T-cell (primary cell): ENCODE results near the gene MTHFD2L. TPM values are rescaled to one million over a fixed set of nuclear protein-coding genes. Genes with fewer than 3 reads are reported as not detected.

Experiments
- ATAC-seq, 4 experiments: fragments of 200-7000 bp in 3 of 4; fragments of 150-1000 bp in 1 of 4; cut with Tn5 transposase; replicated peaks in 1 of 4; 1 replicate in 3 of 4; 2 replicates in 1 of 4; pipeline ENCODE4 v1.10.0; 2021; ENCODE audit warnings: moderate library complexity in 3 of 4, mild to moderate bottlenecking in 2 of 4, moderate number of reproducible peaks in 1 of 4
- CTCF ChIA-PET, 2 donors: fragments of 300-600 bp; sonication (Branson Sonifier 250); formaldehyde crosslinking; loops; one replicate each; lab custom pipeline; 2022; ENCODE audit warnings: antibody characterized with exemption in 2 of 2; lab: Charles Lee
- POLR2A ChIA-PET, 2 donors: fragments of 300-600 bp; sonication (Branson Sonifier 250); formaldehyde crosslinking; loops; one replicate each; lab custom pipeline; 2022; ENCODE audit warnings: antibody characterized with exemption in 2 of 2; lab: Charles Lee
- DNase-seq, 35 experiments: peaks; one replicate each; pipeline versions ENCODE4 v3.0.0 to v3.0.0-alpha.2; 2013 to 2023
- H3K27ac ChIP-seq: one replicate; pipeline ENCODE4 v1.5.1; 2013; ENCODE audit warnings: low read length
- H3K27me3 ChIP-seq, 2 experiments: replicated peaks in 1 of 2; 1 replicate in 1 of 2; 2 replicates in 1 of 2; pipeline versions ENCODE4 v1.6.1 to v1.7.0; 2013; ENCODE audit warnings: low read length in 1 of 2, mixed read lengths in 1 of 2; ENCODE audit not compliant: control insufficient read depth in 2 of 2, insufficient read depth in 2 of 2; ENCODE audit errors: extremely low read depth in 1 of 2
- H3K36me3 ChIP-seq, 2 donors: 1 replicate in 1 of 2; 2 replicates in 1 of 2; pipeline versions ENCODE4 v1.6.1 to v1.7.0; 2013; ENCODE audit warnings: low read length in 1 of 2; ENCODE audit not compliant: control insufficient read depth in 2 of 2, insufficient read depth in 1 of 2; ENCODE audit errors: extremely low read depth in 1 of 2
- H3K4me1 ChIP-seq, 2 experiments: 1 replicate in 1 of 2; 2 replicates in 1 of 2; pipeline versions ENCODE4 v1.6.1 to v1.7.0; 2013; ENCODE audit warnings: low read length in 2 of 2, mixed read lengths in 1 of 2; ENCODE audit not compliant: insufficient read depth in 2 of 2, control insufficient read depth in 1 of 2; ENCODE audit errors: extremely low read depth in 1 of 2
- H3K4me3 ChIP-seq, 2 donors: 1 replicate in 1 of 2; 2 replicates in 1 of 2; pipeline versions ENCODE4 v1.5.1 to v1.7.0; 2013; ENCODE audit warnings: mild to moderate bottlenecking in 2 of 2, low read length in 1 of 2, moderate library complexity in 1 of 2; ENCODE audit not compliant: control insufficient read depth in 1 of 2; ENCODE audit errors: extremely low read depth in 1 of 2
- H3K9me3 ChIP-seq: 2 replicates; pipeline ENCODE4 v1.7.0; 2013
- H3K27ac Mint-ChIP-seq, 2 donors: one replicate each; pipeline ENCODE4 v1.8.0; 2020 to 2021; ENCODE audit warnings: mild to moderate bottlenecking in 2 of 2, mixed read lengths in 2 of 2
- H3K27me3 Mint-ChIP-seq, 2 donors: one replicate each; pipeline ENCODE4 v1.8.0; 2021 to 2022; ENCODE audit warnings: mixed read lengths in 2 of 2
- H3K36me3 Mint-ChIP-seq: one replicate; pipeline ENCODE4 v1.8.0; 2021; ENCODE audit warnings: mixed read lengths
- H3K4me1 Mint-ChIP-seq, 3 donors: one replicate each; pipeline ENCODE4 v1.8.0; 2020 to 2022; ENCODE audit warnings: mixed read lengths in 3 of 3, mild to moderate bottlenecking in 1 of 3
- H3K4me3 Mint-ChIP-seq, 3 donors: one replicate each; pipeline ENCODE4 v1.8.0; 2020 to 2022; ENCODE audit warnings: mild to moderate bottlenecking in 3 of 3, mixed read lengths in 3 of 3, moderate library complexity in 3 of 3
- H3K9me3 Mint-ChIP-seq, 3 donors: one replicate each; pipeline ENCODE4 v1.8.0; 2020 to 2022; ENCODE audit warnings: mixed read lengths in 3 of 3
- WGBS: methylation state at CpG from one replicate; pipeline ENCODE4 v1.1.5; 2013; ENCODE audit warnings: missing lambda C conversion rate; ENCODE audit not compliant: insufficient coverage; 5-methylcytosine and 5-hydroxymethylcytosine counted together
- total RNA-seq, 35 experiments: library from RNA in 6 of 35; stranded (reverse) in 6 of 35; fragments of 120-200 nt in 1 of 35; gene quantifications; one replicate each; pipeline versions ENCODE4 v1.2.1 to v1.2.4 and lab custom pipeline; 2013 to 2026

MTHFD2L gene
- total RNA-seq, 5 donors from 2014 or later (not counting 1 experiment from before 2014, with no cell fraction given) = 7.2 to 9.8 (median 7.9) TPM

GRCh38 chr4:74190919-74191397, 33.0 kb downstream of the MTHFD2L start:
- Histone ChIP-seq H3K4me3 (no peak overlapping the region), H3K27ac (no peak overlapping the region), H3K27me3 (no peaks in the 10 kb centered on the region), H3K9me3 (no peaks in the 10 kb centered on the region), H3K4me1 (no peaks in the 10 kb centered on the region), H3K36me3 (no peaks in the 10 kb centered on the region)
- Mint-ChIP-seq H3K4me1 (no peaks in the 10 kb centered on the region), H3K9me3 (no peaks in the 10 kb centered on the region), H3K4me3 (no peak overlapping the region), H3K36me3 (no peaks in the 10 kb centered on the region), H3K27ac (no peak overlapping the region), H3K27me3 (no peaks in the 10 kb centered on the region)
- CTCF ChIA-PET = interaction anchor here in 1 of 2 donors (2.2 kb wide), 1 partner anchor 38 kb away, joined by 7 read pairs; no protein-coding TSS in a partner anchor
- POLR2A ChIA-PET = no interaction called here
- no peak for DNase-seq
- no peak for ATAC-seq
- WGBS = 100% methylated on average over 1 of the region's 4 CpGs

- POLR2A ChIA-PET = interaction anchor here in 1 of 2 donors (0.6 kb wide), 1 partner anchor 414 kb away, joined by 5 read pairs; no protein-coding TSS in a partner anchor
- Mint-ChIP-seq H3K27ac (no peak overlapping the region), H3K36me3 (peaks cover 5% of the 10 kb centered on the region), H3K4me1 (no peaks in the 10 kb centered on the region), H3K27me3 (no peaks in the 10 kb centered on the region), H3K9me3 (no peaks in the 10 kb centered on the region), H3K4me3 (no peak overlapping the region)
- no peaks in the 10 kb centered on the region for H3K36me3 ChIP-seq
- no peak overlapping the region for H3K4me3 ChIP-seq
- no peaks in the 10 kb centered on the region for H3K27me3 ChIP-seq
- WGBS = no CpG with 5 or more reads among the region's 1 CpG
- no peak for DNase-seq
- CTCF ChIA-PET = interaction anchor here (0.6 to 1.5 kb wide), 2 partner anchors 14 to 48 kb away, joined by 4 to 5 read pairs; no protein-coding TSS in a partner anchor
- H3K27ac ChIP-seq = no peak overlapping the region
- no peaks in the 10 kb centered on the region for H3K9me3 ChIP-seq
- H3K4me1 ChIP-seq = no peaks in the 10 kb centered on the region
- ATAC-seq = no peak
Observed at GRCh38 chr4:74197080-74197479, 39.2 kb downstream of the MTHFD2L start.

GRCh38 chr4:74202062-74202586, 44.2 kb downstream of the MTHFD2L start:
- Histone ChIP-seq H3K4me1 (no peaks in the 10 kb centered on the region), H3K36me3 (no peaks in the 10 kb centered on the region), H3K4me3 (no peak overlapping the region), H3K9me3 (no peaks in the 10 kb centered on the region), H3K27ac (no peak overlapping the region), H3K27me3 (no peaks in the 10 kb centered on the region)
- POLR2A ChIA-PET = interaction anchor here in 1 of 2 donors (0.7 kb wide), 1 partner anchor 328 kb away, joined by 3 read pairs; no protein-coding TSS in a partner anchor
- no peak overlapping the region for H3K27ac Mint-ChIP-seq
- no CpG with 5 or more reads among the region's 5 CpGs for WGBS
- H3K9me3 Mint-ChIP-seq = no peaks in the 10 kb centered on the region
- CTCF ChIA-PET = interaction anchor here in 1 of 2 donors (0.9 kb wide), 1 partner anchor 27 kb away, joined by 3 read pairs; no protein-coding TSS in a partner anchor
- no peak overlapping the region for H3K4me3 Mint-ChIP-seq
- H3K4me1 Mint-ChIP-seq = peaks cover 5 to 8% (median 7%) of the 10 kb centered on the region in 3 donors
- H3K36me3 Mint-ChIP-seq = peaks cover 12% of the 10 kb centered on the region
- ATAC-seq = no peak
- DNase-seq = no peak
- no peaks in the 10 kb centered on the region for H3K27me3 Mint-ChIP-seq

DNA sequence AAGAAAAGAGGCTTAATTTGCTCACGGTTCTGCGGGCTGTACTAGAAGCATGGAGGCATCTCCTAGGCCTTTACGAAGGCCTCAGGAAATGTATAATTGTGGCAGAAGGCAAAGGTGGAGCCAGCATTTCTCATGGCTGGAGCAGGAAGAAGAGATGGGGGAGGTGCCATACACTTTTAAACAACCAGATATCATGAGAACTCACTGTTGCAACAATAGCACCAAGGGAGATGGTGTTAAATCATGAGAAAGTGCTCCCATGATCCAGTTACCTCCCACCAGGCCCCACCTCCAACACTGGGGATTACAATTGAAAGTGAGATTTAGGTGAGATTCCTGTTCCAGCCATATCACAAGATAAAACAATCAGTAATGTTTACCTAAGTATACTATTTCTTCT, 45.5 kb downstream of the MTHFD2L start:
- Mint-ChIP-seq H3K4me3 (no peak overlapping the region), H3K36me3 (peaks cover 16% of the 10 kb centered on the region), H3K4me1 (peaks cover 5 to 8% (median 7%) of the 10 kb centered on the region in 3 donors), H3K27me3 (no peaks in the 10 kb centered on the region), H3K27ac (no peak overlapping the region), H3K9me3 (no peaks in the 10 kb centered on the region)
- H3K4me1 ChIP-seq = no peaks in the 10 kb centered on the region
- no CpG with 5 or more reads among the region's 3 CpGs for WGBS
- no peaks in the 10 kb centered on the region for H3K9me3 ChIP-seq
- H3K27me3 ChIP-seq = no peaks in the 10 kb centered on the region
- H3K27ac ChIP-seq = no peak overlapping the region
- ATAC-seq (no peak), DNase-seq (no peak)
- ChIA-PET POLR2A (no interaction called here), CTCF (no interaction called here)
- no peaks in the 10 kb centered on the region for H3K36me3 ChIP-seq
- H3K4me3 ChIP-seq = no peak overlapping the region

GRCh38 chr4:74205046-74205445, 47.1 kb downstream of the MTHFD2L start:
- Mint-ChIP-seq H3K4me3 (no peak overlapping the region), H3K27me3 (no peaks in the 10 kb centered on the region), H3K9me3 (no peaks in the 10 kb centered on the region), H3K4me1 (peaks cover 5 to 8% (median 7%) of the 10 kb centered on the region in 3 donors), H3K27ac (no peak overlapping the region), H3K36me3 (peaks cover 21% of the 10 kb centered on the region)
- Histone ChIP-seq H3K27me3 (no peaks in the 10 kb centered on the region), H3K4me3 (no peak overlapping the region), H3K9me3 (no peaks in the 10 kb centered on the region), H3K4me1 (no peaks in the 10 kb centered on the region), H3K27ac (no peak overlapping the region), H3K36me3 (no peaks in the 10 kb centered on the region)
- ChIA-PET CTCF (interaction anchor here (0.6 to 1.0 kb wide), 2 partner anchors 23 to 1482 kb away, joined by 3 read pairs; no protein-coding TSS in a partner anchor), POLR2A (no interaction called here)
- ATAC-seq (no peak), DNase-seq (no peak)
- WGBS = 100% methylated on average over 2 of the region's 4 CpGs

GRCh38 chr4:74205559-74205958, 47.6 kb downstream of the MTHFD2L start:
- Histone ChIP-seq H3K27ac (no peak overlapping the region), H3K27me3 (no peaks in the 10 kb centered on the region), H3K4me1 (no peaks in the 10 kb centered on the region), H3K9me3 (no peaks in the 10 kb centered on the region), H3K36me3 (no peaks in the 10 kb centered on the region), H3K4me3 (no peak overlapping the region)
- Mint-ChIP-seq H3K4me1 (peaks cover 5 to 8% (median 7%) of the 10 kb centered on the region in 3 donors), H3K27me3 (no peaks in the 10 kb centered on the region), H3K9me3 (no peaks in the 10 kb centered on the region), H3K36me3 (peaks cover 21% of the 10 kb centered on the region), H3K4me3 (no peak overlapping the region), H3K27ac (no peak overlapping the region)
- ChIA-PET POLR2A (interaction anchor here in 1 of 2 donors (0.6 kb wide), 1 partner anchor 57 kb away, joined by 3 read pairs; no protein-coding TSS in a partner anchor), CTCF (interaction anchor here (0.6 to 1.0 kb wide), 2 partner anchors 23 to 1483 kb away, joined by 3 read pairs; no protein-coding TSS in a partner anchor)
- no peak for DNase-seq
- no peak for ATAC-seq
